Right lobe of liver (tissue), 6 donors: ENCODE results near the gene RPUSD4. TPM values are rescaled to one million over a fixed set of nuclear protein-coding genes. Genes with fewer than 3 reads are reported as not detected.

Experiments
- ATAC-seq, 4 donors: fragments of 200-7000 bp; cut with Tn5 transposase; one replicate each; pipeline ENCODE4 v1.9.1; 2020; ENCODE audit warnings: mild to moderate bottlenecking in 4 of 4, moderate library complexity in 4 of 4
- DNase-seq, 3 donors: peaks; one replicate each; pipeline ENCODE4 v3.0.0-alpha.2; 2020
- H3K27ac ChIP-seq, 3 donors: fragments of 200-600 bp; one replicate each; pipeline ENCODE4 v1.8.0; 2022
- H3K27me3 ChIP-seq, 2 donors: fragments of 200-600 bp; one replicate each; pipeline ENCODE4 v1.8.0; 2022
- H3K36me3 ChIP-seq, 4 donors: fragments of 200-600 bp; sonication (generic) in 1 of 4; one replicate each; pipeline versions ENCODE4 v1.5.1 to v1.8.0; 2017 to 2022; ENCODE audit warnings: control low read depth in 1 of 4
- H3K4me1 ChIP-seq, 4 donors: fragments of 200-600 bp; sonication (generic) in 1 of 4; one replicate each; pipeline versions ENCODE4 v1.5.1 to v1.8.0; 2017 to 2022; ENCODE audit warnings: control low read depth in 1 of 4
- H3K4me3 ChIP-seq, 3 donors: fragments of 200-600 bp; one replicate each; pipeline ENCODE4 v1.8.0; 2022
- H3K9me3 ChIP-seq, 4 donors: fragments of 200-600 bp; sonication (generic) in 1 of 4; one replicate each; pipeline versions ENCODE4 v1.5.1 to v1.8.0; 2017 to 2022; ENCODE audit warnings: control low read depth in 1 of 4
- CTCF ChIP-seq, 4 donors: fragments of 200-600 bp in 3 of 4; fragments of 450-650 bp in 1 of 4; IDR thresholded peaks; one replicate each; pipeline versions ENCODE4 v1.5.1 to v1.8.0; 2016 to 2022; ENCODE audit warnings: antibody characterized with exemption in 4 of 4, mild to moderate bottlenecking in 2 of 4
- POLR2A ChIP-seq: fragments of 450-650 bp; IDR thresholded peaks from one replicate; pipeline ENCODE4 v1.6.1; 2017; ENCODE audit warnings: antibody characterized with exemption, mild to moderate bottlenecking
- WGBS: methylation state at CpG from one replicate; pipeline ENCODE4 v1.1.6; 2018; ENCODE audit warnings: low coverage, low lambda C conversion rate; ENCODE audit not compliant: insufficient coverage; ENCODE audit errors: missing lambda C conversion rate; 5-methylcytosine and 5-hydroxymethylcytosine counted together
- intact Hi-C, 2 donors: fragments of 100-400 bp; cut with DNase I; formaldehyde crosslinking; loops; one replicate each; pipeline versions ENCODE4 v1.11.2 to v1.14.1; 2022
- total RNA-seq, 6 experiments: library from RNA; depleted of rRNA in 2 of 6; stranded (reverse); fragments of >200 nt in 2 of 6; fragmentation: NEBNext Ultra II Directional in 3 of 6; extraction: Animal tissue kit (Norgen Biotek cat#: 25700) in 3 of 6; gene quantifications; one replicate each; pipeline versions ENCODE4 v1.1.0 to v1.2.4, GENCODE V29; 2016 to 2023
- donor health status: DM: no; HTN: yes; CAD: no.
- donor health status: DM: no; HTN: no; CAD: no.
- donor health status: DM: no; HTN: no; CAD: no.
- donor health status: DM: no; HTN: yes; CAD: no.
- donor health status: DM: no; HTN: yes; CAD: no.

RPUSD4 gene
- total RNA-seq, 6 experiments from 2014 or later, result 12.8 to 18.5 (median 14.2) TPM

GRCh38 chr11:126182787-126183445 is 28.5 kb downstream of the RPUSD4 start:
- Histone ChIP-seq H3K27ac (no peak overlapping the region), H3K27me3 (no peaks in the 10 kb centered on the region), H3K36me3 (no peaks in the 10 kb centered on the region), H3K9me3 (no peaks in the 10 kb centered on the region), H3K4me1 (no peaks in the 10 kb centered on the region), H3K4me3 (no peak overlapping the region)
- intact Hi-C loops, result no loop called here
- no peak for ATAC-seq
- TF ChIP-seq CTCF (IDR thresholded peaks at IDR 0.05) (no peak), POLR2A (no peak)
- 80% methylated on average over 9 of the region's 11 CpGs for WGBS
- peak in 1 of 3 donors; percentile 15 for DNase-seq

GRCh38 chr11:126181939-126182730 is 29.3 kb downstream of the RPUSD4 start:
- intact Hi-C loops, result no loop called here

GRCh38 chr11:126176853-126177470 is 34.5 kb downstream of the RPUSD4 start:
- no peak overlapping the region for H3K27ac ChIP-seq
- H3K4me1 ChIP-seq, result peaks cover 0 to 11% (median 2%) of the 10 kb centered on the region in 4 donors
- no peak overlapping the region for H3K4me3 ChIP-seq
- H3K36me3 ChIP-seq, result no peaks in the 10 kb centered on the region
- no peaks in the 10 kb centered on the region for H3K9me3 ChIP-seq
- no peak for TF ChIP-seq POLR2A
- TF ChIP-seq CTCF (IDR thresholded peaks at IDR 0.05), result no peak
- no peaks in the 10 kb centered on the region for H3K27me3 ChIP-seq
- no peak for ATAC-seq
- WGBS, result 57% methylated on average over 2 of the region's 8 CpGs
- intact Hi-C loops, result no loop called here
- peak in 1 of 3 donors; percentile 7 for DNase-seq

More at GRCh38 chr11:126181939-126182730, 29.3 kb downstream of the RPUSD4 start:
- TF ChIP-seq POLR2A (no peak), CTCF (IDR thresholded peaks at IDR 0.05) (no peak)
- no peak for ATAC-seq
- no peaks in the 10 kb centered on the region for H3K27me3 ChIP-seq
- H3K27ac ChIP-seq, result no peak overlapping the region
- no peaks in the 10 kb centered on the region for H3K9me3 ChIP-seq
- no peaks in the 10 kb centered on the region for H3K36me3 ChIP-seq
- no peaks in the 10 kb centered on the region for H3K4me1 ChIP-seq
- H3K4me3 ChIP-seq, result no peak overlapping the region
- DNase-seq, result peak in 1 of 3 donors; percentile 26
- 66% methylated on average over 4 of the region's 13 CpGs for WGBS

- intact Hi-C loops, result no loop called here
- H3K4me3 ChIP-seq, result no peak overlapping the region
- no peaks in the 10 kb centered on the region for H3K27me3 ChIP-seq
- peak in 1 of 4 donors; percentile 25 for ATAC-seq
- TF ChIP-seq CTCF (IDR thresholded peaks at IDR 0.05), result no peak
- TF ChIP-seq POLR2A, result no peak
- H3K27ac ChIP-seq, result no peak overlapping the region
- no peaks in the 10 kb centered on the region for H3K36me3 ChIP-seq
- peaks cover 0 to 11% (median 2%) of the 10 kb centered on the region in 4 donors for H3K4me1 ChIP-seq
- DNase-seq, result peak in 1 of 3 donors; percentile 40
- 67% methylated on average over 10 of the region's 15 CpGs for WGBS
- no peaks in the 10 kb centered on the region for H3K9me3 ChIP-seq
These were observed 36.1 kb downstream of the RPUSD4 start for GRCh38 chr11:126175393-126175792.
